NCI-H187 (cell line): ENCODE data around the gene ALX3.

Experiments
- DNase-seq, 2 experiments: peaks; one replicate each; lab custom pipeline; 2025; lab: John Stamatoyannopoulos, UW

Gene ALX3

DNA sequence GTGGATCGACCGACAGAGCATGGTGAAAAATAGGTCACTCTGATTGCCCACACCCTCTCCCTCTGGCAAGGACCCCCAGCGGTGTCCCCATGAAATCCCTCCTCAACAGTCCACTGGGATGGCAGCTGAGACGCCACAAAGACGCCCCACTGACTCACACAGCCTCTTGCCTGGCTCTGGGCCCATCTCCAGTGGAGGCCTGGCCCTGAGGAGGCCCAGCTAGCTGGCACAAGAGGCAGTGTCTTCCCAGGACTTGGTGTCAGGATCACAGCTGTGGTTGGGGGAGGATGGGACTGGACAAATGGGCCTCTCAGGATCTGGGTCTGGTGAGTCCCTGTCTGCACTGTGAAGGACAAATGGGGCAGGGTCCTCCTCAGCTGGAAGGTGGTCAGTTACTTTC, 4.6 kb downstream of the ALX3 start:
- no peak for DNase-seq

DNA sequence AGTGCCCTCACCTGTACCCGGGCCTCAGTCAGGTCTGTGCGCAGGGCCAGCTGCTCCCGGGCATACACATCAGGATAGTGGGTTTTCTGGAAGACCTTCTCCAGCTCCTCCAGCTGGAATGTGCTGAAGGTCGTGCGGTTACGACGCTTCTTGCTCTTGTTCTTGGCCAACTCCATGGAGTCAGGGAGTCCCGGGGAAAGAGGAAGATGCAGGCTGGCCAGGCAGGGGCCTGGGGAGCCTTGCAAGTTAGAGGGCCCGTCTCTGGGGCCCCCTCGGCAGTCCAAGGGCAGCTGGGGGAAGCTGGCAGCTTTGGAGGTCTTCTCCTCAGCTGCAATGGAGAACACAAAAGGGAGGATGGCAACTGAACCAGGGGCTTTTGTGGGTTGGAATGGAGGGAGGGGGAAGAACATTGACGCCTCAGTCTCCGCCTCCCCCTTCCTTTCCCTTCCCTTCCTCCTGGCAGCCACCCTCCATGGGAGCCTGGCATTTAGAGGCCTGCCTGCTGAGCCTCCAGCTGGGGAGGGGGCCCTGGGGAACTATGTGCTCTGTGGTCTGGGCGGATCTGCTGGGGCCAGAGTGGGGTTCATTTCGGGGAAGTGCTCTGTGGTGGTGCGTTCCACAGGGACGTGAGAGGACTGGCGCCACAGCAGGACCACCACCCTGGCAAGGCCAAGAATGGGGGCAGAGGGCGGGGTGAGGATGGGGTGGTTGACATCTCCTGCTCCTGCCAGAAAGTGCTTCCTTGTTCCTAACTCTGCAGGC, 5.7 kb downstream of the ALX3 start:
- DNase-seq, result no peak

DNA sequence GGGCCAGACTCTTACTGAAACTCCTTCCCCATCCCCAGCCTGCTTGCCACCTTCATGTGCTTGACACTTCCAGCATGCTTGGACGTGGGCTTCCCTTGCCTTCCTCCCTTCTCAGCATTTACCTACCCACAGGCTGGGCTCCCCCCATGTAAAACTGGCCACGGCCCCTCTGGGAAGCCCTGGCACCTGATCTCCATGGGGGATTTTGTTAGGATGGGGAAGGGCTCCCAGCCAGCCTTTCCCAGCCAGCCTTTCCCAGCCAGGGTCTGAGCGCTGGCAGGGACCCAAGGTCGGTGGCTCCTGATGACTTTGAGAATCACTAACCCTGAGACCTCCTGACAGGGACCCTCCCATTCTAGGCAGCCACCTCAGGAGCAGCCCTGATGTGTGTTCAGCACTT, 6.7 kb downstream of the ALX3 start:
- no peak for DNase-seq

DNA sequence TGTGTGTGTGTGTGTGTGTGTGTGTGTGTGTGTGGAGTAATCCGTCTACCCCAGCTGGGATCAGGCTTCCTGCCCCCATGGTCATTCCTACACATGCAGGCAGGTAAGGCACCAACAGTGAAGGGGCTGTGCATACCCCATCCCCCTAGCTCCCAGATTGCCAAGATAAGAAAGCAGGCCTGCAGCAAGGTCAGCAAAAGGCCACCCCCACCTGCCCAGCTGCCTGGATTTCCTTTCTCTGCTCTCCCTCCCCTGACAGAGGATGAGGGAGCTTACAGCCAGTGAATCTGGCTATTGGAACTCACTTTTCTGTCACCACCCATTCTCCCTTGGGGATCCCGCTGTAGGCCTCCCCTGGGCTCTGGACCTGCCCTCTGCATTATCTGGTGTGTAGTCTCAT, 7.9 kb downstream of the ALX3 start:
- no peak for DNase-seq

DNA sequence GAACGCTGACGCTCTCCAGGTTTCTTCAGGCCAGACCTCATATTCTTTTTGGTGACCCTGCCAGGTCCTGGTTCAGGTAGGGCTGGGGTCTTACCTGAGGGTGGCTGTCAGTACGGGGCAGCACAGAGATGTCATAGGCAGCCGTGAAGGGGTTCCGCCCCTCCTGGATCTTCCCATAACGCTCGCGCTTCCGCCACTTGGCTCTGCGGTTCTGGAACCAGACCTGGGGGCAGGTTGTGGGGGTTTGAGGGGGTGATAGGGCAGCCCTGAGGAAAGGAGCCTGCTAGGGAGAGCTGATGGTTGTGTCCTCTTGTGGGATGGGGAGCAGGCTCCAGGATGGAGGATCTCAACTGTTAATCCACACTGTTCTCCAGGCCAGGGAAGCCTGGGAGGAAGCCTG, 9.1 kb downstream of the ALX3 start:
- no peak for DNase-seq

GRCh38 chr1:110060662-110061060, 9.8 kb downstream of the ALX3 start:
- DNase-seq, result no peak

GRCh38 chr1:110060034-110060661, 10.3 kb downstream of the ALX3 start:
- DNase-seq, result no peak

GRCh38 chr1:110059133-110059863, 11.2 kb downstream of the ALX3 start:
- no peak for DNase-seq

- DNase-seq, result no peak
Measured at GRCh38 chr1:110058591-110058990, 11.9 kb downstream of the ALX3 start.

DNA sequence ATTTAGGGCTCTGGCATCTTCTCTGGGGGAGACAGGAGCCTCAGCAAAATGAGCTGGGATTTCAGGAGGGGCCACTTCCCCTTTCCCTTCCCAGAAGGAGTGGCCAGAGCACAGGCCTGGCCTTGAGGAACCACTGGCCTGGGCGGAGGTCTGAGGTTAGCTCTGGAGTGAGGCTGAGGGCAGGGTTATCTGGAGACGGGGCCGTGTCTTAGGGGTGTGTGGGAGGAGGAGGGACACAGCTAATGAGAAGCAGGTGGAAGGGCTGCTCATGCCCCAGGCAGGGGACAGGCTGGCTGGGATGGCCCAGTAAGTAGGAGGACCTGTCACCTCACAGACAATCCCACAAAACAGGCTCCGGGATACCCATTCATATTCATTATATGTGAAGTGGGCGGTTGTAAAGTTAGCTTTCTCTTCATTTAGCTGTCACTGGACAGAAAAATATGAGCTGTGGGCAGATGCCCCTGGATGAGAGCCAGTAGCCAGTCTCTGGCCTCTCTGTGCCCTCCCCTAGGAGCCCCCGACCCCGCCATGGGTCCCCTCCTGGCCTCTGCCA, 12.4 kb downstream of the ALX3 start:
- no peak for DNase-seq

DNA sequence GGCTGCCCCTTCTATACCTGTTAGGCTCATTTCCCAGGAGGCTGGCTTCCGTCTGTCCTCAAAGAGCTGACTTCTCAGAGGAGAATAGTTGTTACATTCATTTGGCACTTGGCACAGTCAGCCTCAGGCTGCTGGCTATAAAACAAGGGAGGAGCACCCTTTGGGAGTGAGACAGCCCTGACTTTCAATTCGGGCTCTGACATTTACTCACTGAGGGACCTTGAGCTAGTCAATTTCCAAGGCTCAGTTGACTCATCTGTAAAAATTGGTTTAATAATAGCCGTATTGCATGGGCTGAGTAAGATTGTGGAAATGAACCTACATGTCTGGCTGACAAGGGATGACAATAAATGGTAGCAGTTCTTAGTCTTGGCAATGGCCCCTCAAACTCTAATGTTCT, 13.7 kb downstream of the ALX3 start:
- no peak for DNase-seq

GRCh38 chr1:110056285-110056683, 14.2 kb downstream of the ALX3 start:
- DNase-seq, result no peak

- DNase-seq, result no peak
Measured at GRCh38 chr1:110055493-110056284, 14.8 kb downstream of the ALX3 start.

GRCh38 chr1:110053552-110054428, 16.7 kb downstream of the ALX3 start:
- DNase-seq, result peak in 1 of 2 experiments; percentile 16

GRCh38 chr1:110051262-110051648, 19.2 kb downstream of the ALX3 start:
- DNase-seq, result no peak

- DNase-seq, result no peak
Measured at GRCh38 chr1:110050602-110051261, 19.7 kb downstream of the ALX3 start.

GRCh38 chr1:110049801-110050601, 20.5 kb downstream of the ALX3 start:
- no peak for DNase-seq

- no peak for DNase-seq
Measured at GRCh38 chr1:110048923-110049601, 21.4 kb downstream of the ALX3 start.

- DNase-seq, result no peak
Measured at GRCh38 chr1:110048240-110048639, 22.2 kb downstream of the ALX3 start.
